C4-2B (cell line): ENCODE measurements around the gene NR3C1.

Experiments
- H3K27ac ChIP-seq: fragments of 450-650 bp; 2 replicates; pipeline ENCODE4 v1.5.1; 2017
- ZFX ChIP-seq: fragments of 450-650 bp; IDR thresholded peaks from 2 replicates; pipeline ENCODE4 v1.6.1; 2017
- TF ChIP-seq, protein P1 (sequence below): fragments of 450-650 bp; conservative IDR thresholded peaks from 2 replicates; pipeline ENCODE4 v1.5.1; 2017; ENCODE audit warnings: mild to moderate bottlenecking

NR3C1 gene

GRCh38 chr5:143372187-143372829 lies 31.2 kb downstream of the NR3C1 start:
- H3K27ac ChIP-seq, result no peak overlapping the region
- TF ChIP-seq, protein P1, sequence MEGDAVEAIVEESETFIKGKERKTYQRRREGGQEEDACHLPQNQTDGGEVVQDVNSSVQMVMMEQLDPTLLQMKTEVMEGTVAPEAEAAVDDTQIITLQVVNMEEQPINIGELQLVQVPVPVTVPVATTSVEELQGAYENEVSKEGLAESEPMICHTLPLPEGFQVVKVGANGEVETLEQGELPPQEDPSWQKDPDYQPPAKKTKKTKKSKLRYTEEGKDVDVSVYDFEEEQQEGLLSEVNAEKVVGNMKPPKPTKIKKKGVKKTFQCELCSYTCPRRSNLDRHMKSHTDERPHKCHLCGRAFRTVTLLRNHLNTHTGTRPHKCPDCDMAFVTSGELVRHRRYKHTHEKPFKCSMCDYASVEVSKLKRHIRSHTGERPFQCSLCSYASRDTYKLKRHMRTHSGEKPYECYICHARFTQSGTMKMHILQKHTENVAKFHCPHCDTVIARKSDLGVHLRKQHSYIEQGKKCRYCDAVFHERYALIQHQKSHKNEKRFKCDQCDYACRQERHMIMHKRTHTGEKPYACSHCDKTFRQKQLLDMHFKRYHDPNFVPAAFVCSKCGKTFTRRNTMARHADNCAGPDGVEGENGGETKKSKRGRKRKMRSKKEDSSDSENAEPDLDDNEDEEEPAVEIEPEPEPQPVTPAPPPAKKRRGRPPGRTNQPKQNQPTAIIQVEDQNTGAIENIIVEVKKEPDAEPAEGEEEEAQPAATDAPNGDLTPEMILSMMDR, result no peak
- TF ChIP-seq ZFX, result no peak

GRCh38 chr5:143370440-143370839 lies 33.0 kb downstream of the NR3C1 start:
- TF ChIP-seq ZFX, result no peak
- TF ChIP-seq, protein P1, result no peak
- H3K27ac ChIP-seq, result no peak overlapping the region

- no peak overlapping the region for H3K27ac ChIP-seq
- TF ChIP-seq, protein P1, result no peak
- no peak for TF ChIP-seq ZFX
These were observed 39.4 kb downstream of the NR3C1 start for GRCh38 chr5:143364061-143364460.

- no peak for TF ChIP-seq ZFX
- TF ChIP-seq, protein P1, result no peak
- no peak overlapping the region for H3K27ac ChIP-seq
These were observed 40.7 kb downstream of the NR3C1 start for GRCh38 chr5:143362664-143363227.

DNA sequence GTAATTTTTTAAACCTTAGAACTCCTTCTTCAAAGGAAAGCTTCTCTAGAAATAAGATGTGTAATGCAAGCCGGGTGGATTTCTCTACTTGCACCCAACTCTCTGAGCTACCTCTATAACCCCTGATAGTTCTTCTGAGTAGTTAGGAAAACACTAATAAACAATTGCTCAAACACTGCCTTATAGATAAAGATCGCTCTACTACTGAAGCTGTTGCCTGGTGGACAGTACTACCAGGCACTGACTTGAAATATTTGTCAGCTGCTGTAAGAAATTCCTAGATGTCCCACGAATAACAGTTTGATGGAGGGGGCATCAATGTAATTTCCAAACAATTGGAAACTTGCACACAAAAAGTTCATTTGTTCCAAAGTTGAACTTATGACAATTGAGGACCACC lies 42.0 kb downstream of the NR3C1 start:
- H3K27ac ChIP-seq, result no peak overlapping the region
- TF ChIP-seq ZFX, result no peak
- TF ChIP-seq, protein P1, result no peak

DNA sequence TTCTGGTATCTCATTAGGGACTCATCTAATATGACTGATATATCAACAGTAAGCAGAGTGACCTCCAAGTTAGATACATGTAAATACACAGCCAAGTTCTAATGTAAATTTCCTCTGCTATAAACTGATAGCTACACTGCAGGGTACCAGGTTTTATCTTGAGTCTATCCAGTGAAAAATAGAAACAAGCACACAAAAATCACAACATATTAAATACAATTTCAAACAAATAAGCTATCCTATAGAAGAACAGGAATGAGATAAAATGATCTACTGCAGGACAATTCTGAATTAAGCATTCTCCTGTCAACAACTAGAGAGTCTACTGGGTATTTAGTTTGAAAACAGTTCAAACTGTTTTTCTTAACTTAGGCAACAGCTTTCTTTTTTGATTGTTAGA lies 42.7 kb downstream of the NR3C1 start:
- no peak overlapping the region for H3K27ac ChIP-seq
- TF ChIP-seq, protein P1, result no peak
- no peak for TF ChIP-seq ZFX

DNA sequence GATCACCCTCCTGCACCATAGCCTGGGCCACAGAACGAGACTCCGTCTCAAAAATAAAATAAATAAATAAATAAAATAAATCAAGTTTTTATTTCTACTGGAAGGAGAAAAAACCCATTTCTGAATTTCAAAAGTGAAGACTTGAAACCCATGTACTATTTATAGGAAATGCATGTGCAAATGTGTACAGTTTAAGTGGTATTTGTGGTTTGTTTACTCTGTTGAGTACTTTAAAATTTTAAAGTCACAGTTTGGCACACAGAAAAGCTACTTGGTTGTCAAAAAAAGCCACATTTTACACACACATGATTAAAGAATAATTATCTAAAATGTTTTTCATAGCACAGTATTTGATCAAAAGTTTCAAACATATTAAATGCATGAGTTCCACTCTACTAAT lies 43.6 kb downstream of the NR3C1 start:
- TF ChIP-seq, protein P1, result no peak
- TF ChIP-seq ZFX, result no peak
- no peak overlapping the region for H3K27ac ChIP-seq
